ENCODE data around the gene HTT. TPM values are rescaled to one million over a fixed set of nuclear protein-coding genes. Genes with fewer than 3 reads are reported as not detected.
A peak's percentile ranks its signal among the peaks of the same experiment; 100 is the strongest.

Gene HTT
- polyA plus RNA-seq, 4 donors, result 28.6 to 41.3 (median 33.3) TPM

DNA sequence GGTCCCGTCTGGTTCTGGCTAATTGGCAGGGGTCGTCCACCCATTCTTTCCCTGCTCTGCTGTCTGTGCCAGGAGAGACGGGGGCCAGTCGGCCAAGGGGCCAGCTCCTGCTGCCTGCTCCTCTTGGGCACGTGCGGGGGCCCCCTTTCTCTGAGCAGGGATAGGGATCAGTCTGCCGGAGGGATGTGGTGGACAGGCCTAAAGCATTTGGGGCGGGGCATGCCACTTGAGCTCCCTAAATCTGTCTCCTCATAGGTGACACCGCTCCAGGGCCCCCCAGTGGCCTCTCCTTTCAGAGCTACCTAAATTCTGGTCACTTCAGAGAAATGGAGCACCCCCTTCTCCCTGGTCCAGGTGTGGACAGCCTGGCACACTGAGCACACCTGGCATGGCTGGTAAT is 170.3 kb downstream of the HTT start:
- no peak for DNase-seq (ENCODE audit: low read depth in 4 of 4, low spot score in 2 of 4)

DNA sequence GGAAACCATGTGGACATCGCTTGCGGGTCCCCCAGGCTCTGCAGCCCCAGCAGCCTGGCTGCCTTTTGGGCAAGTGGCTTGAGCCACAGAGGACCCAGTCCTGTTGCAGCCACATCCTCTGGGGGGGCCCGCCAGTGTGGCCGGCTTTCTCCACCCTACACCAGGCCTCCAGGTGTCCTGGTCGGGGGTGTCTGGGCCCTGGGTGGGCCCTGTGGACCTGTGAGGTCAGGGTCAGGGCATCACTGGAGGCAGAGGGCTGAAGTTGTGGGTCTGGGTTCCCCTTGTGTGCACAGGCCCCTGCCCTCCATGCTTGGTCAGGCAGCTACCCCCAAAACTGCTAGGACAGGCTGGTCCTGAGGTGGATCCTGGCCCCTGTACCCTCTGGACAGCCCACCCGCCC is 171.2 kb downstream of the HTT start:
- no peak for DNase-seq (ENCODE audit: low read depth in 4 of 4, low spot score in 2 of 4)

DNA sequence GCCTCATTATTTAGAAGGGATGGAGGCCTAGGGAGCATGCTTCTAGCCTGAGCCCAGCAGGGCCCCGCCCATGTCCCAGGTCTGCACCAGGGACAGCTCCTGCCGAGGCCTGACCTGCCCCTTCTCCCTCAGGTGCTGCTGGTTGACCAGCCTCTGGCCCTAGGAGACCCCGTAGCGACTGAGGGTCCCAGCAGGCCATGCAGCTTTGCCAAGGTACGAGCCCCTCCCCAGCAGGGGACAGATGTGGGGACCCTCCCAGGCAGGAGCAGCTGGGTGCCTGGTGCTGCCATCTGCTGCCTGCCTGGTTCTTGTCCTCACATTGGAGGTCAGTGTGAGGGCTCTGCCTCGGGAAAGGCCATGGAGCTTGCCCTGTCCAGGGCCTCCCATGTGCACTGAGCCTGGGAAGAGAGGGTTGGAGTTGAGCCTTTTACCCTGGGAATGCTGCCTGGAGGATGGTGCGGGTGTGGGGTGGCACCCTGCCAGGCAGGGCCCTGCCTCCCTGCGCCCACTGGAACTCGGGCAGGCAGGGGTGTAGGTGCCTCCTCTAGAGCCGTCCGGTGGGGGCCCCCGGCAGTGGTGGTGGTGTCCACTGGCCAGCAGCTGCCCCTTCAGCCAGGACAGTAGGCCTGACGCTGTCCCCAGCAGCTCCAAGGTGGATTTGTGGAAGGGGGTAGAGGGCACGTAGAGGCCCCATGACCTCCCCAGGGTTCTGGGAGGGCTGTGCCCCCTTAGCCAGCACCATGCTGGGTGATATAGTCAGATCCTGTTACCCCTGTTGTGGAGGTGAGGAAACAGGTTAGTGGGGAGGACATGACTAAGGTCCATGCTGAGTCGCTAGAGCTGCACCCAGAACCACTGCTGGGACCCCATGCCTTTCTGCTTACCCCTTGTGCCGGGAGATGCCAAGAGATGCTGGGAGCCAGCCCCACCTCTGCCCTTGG is 172.2 kb downstream of the HTT start:
- DNase-seq (ENCODE audit: low read depth in 4 of 4, low spot score in 2 of 4), result no peak

DNA sequence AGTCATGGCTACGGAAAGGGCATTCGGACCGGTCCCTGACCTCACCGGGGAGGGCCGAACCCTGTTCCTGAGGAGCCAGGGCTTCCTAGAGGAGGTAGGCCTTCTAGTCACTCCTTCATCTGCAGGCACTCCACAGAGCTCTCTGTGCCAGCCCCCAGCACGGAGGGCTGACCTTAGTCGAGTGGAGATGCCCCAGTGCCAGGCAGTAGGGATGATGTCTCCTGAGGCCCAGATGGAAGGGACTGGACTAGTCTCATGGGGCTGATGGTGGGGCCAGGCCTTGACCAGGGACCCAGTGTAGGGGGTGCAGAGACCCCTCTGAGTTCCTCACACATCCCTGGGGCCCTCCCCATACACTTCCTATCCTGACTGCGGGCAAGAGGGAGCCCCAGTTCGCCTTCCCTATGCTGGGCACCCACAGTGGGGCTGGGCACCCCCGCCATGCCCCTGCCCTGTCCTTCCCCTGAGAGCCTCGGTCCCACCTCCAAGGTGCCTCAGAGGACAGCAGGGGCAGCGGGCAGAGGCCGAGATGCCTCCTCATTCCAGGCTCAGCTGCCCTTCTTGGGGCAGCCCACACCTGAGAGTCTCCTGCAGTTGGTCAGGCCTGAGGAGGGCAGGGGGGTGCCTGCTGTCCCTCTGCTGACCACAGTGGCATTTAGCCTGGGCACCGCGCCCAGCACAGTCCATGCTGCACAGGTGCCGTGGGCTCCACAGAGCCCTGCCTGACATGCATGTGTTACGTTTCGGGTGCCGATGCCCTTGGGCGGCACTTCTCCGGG is 173.1 kb downstream of the HTT start:
- no peak for DNase-seq (ENCODE audit: low read depth in 4 of 4, low spot score in 2 of 4)

DNA sequence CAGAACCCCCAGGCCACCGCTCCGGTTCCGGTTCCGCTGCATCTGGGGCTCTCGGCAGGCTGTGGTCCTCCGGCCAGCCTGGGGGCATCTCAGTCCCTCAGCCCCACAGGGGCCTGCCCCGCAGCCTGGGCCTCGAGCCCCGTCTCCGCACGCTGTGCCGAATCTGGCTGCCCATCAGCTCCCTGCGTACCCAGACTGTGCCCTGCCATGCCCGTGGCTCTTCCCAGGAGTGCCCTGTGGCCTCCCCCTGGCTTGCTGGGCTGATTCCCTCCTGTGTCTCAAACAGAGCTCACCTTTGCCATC is 173.6 kb downstream of the HTT start:
- no peak for DNase-seq (ENCODE audit: low read depth in 4 of 4, low spot score in 2 of 4)

DNA sequence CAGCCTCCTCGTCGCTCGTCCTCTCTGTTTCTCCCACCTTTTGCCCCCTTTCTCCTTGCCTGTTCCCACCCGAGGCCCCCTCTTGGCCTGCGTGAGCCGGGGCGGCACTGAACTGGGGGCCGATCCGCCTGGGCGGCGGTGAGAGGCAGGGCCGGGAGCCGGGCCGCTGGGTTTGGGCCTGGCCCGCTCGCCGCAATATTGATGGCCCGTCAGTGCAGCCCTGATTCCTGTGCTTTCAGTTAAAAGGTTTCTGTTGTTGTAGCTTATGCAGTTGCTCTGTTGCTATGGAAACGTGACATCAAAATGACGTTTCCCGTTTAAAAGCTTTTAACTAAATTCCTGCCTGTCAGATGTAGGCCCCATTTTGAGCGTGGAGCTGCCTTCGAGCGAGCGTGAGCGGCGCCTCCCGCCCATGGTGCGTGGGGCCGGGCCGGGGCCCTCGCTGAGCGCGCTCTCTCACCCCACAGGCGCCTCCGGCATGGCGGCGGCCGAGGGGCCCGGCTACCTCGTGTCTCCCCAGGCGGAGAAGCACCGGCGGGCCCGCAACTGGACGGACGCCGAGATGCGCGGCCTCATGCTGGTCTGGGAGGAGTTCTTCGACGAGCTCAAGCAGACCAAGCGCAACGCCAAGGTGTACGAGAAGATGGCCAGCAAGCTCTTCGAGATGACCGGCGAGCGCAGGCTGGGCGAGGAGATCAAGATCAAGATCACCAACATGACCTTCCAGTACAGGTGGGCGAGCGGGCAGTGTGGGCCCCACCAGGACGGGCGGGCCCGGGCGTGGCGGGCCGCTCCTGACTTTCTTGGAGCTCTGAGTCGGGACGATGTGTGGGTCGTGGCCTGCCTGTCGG is 174.6 kb downstream of the HTT start, which contains the start of gene MSANTD1:
Gene MSANTD1, plus strand, starts transcription at position 349 of the 851 bp plus-strand sequence. Its CDS starts 64 bp downstream, at position 413.
- DNase-seq (ENCODE audit: low read depth in 4 of 4, low spot score in 2 of 4), result peak in 2 of 4 donors; percentile 50 to 59

DNA sequence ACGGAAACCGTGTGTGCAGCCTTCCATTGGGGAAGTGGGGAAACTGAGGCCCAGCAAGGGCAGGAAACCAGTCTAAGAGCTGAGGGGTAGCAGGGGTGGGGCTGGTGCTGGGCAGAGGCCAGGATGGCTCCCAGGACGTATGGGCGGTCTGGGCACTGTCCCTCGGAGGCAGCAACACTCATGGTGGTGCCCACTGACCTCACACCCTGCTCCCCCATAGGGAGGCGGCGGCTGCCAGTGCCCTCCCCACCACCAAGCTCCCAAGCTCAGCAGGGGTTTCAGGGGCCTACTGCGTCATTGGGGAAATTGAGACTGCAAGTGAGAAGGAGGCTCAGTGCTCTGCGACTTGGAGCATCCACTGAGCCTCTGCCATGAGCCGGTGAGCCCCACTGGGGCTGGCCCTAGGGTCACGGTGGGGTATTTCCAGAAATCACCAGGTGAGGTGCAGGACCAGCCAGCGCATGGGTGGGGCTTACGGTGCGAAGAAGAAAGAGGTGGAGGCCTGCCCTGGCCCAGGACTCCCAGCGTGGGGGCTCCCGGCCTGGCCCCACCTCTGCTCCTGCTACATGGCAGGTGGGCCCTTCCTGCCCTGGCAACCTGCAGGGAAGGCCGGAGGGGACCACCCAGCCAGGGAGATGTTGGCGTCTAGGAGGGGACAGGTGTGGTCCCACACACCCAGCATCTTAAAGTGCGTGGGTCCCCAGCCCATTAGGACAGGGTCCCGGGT is 175.4 kb downstream of the HTT start:
- no peak for DNase-seq (ENCODE audit: low read depth in 4 of 4, low spot score in 2 of 4)

DNA sequence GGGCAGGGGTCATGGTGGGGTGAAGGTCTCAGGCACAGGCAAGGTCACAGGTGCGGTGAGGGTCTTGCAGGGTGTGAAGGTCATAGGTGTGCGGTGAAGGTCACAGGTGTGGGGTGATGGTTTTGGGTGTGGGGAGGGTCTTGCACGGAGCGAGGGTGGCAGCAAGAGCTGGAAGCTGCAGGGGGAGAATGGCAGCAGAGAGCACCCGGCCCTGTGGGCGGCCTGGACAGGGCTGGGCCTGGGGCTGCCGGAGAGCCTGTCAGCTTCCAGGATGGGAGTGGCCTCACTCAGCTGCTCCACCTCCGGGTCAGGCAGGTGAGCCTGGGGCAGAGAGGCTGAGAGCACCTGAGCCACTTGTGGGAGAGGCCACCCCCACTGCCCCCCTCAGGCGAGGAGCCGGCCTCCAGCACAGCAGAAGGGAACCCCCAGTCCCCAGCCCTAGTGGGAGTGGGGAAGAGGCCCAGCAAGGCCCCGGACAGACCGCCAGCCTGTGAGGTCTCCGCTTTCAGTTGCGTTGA is 176.0 kb downstream of the HTT start:
- no peak for DNase-seq (ENCODE audit: low read depth in 4 of 4, low spot score in 2 of 4)

DNA sequence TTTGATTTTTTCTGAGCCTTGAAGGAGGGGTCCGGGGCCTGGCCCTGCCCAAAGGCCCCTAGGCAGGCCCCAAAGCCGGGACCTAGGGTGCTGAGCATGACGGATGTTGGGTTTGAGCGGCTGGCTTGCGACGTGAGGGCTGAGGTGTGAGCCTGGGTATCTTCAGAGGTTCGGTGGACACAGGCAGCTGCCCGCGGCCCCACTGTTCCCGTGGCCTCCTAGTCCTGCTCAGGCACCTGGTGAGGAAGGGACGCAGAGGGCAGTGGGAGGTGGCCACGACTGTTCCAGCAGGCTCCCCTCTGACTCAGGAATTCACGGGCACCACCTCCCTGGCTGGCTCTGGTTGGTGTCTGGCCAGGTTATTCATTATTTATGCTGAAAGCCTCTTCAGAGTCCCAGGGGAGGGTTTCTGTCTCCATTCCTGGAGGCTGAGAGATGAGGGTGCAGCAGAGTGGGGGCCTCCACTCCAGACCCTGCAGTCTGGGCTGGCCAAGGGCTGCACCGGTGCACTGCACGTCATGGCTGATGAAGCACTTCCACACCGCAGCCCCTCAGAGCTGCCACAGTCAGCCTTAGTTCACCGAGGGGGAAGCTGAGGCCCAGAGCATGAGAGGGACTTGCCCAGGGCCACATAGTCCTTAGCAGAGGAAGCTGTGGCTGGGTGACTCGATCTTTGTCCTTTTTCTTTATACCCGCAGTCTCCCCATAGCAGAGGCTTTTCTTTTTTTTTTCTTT is 176.6 kb downstream of the HTT start:
- DNase-seq (ENCODE audit: low read depth in 4 of 4, low spot score in 2 of 4), result no peak

DNA sequence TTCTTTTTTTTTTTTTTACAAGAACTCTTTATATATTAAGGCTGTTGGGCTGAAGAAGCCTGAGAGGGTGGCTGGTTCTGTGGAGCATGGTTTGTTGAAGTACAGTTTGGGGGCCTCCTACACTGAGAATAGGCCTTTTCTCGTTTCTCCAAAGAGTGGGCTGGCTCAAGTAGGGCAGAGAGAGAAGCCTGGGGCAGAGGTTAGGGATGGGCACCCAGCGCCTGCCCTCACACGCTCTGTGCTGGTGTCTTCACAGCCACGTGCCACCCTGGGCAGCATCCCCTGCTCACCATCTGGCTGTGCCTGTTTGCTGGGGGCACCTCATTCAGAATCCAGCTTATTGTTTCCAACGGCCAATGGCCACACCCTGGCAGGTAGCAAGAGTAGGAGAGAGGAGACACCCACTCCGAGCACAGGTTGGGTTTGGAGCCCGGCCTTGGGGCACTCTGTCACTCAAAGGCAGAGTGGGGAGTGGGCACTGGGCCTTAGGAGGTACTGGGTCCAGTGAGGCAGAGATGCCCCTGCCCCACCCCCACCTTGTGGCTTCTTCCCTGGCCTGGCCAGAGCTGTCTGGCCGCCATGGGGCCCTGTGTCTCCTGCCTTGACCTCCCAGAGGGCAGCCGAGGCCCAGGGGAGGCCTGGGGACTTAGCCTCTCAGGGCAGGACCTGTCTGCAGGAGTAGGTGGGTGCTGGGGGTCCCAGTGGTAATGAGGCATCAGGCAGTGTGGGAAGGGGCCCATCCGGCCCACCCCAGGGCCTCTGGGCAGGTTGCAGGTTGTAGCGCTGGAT is 177.4 kb downstream of the HTT start:
- DNase-seq (ENCODE audit: low read depth in 4 of 4, low spot score in 2 of 4), result no peak

DNA sequence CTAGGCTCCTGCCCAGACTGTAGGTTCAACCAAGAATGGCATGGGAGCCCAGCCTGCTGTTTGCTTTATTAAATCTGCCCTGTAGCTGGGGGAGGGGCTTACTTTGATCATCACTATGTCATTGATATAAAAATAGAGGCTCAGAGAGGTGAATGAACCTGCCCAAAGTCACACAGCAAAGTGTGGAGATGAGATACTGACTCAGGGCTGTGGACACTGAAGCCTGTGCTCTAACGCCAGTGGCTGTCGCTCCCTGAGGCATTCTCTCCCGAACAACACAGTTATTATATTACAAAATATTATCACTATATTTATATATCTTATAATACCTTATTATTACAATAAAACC is 178.0 kb downstream of the HTT start:
- no peak for DNase-seq (ENCODE audit: low read depth in 4 of 4, low spot score in 2 of 4)

DNA sequence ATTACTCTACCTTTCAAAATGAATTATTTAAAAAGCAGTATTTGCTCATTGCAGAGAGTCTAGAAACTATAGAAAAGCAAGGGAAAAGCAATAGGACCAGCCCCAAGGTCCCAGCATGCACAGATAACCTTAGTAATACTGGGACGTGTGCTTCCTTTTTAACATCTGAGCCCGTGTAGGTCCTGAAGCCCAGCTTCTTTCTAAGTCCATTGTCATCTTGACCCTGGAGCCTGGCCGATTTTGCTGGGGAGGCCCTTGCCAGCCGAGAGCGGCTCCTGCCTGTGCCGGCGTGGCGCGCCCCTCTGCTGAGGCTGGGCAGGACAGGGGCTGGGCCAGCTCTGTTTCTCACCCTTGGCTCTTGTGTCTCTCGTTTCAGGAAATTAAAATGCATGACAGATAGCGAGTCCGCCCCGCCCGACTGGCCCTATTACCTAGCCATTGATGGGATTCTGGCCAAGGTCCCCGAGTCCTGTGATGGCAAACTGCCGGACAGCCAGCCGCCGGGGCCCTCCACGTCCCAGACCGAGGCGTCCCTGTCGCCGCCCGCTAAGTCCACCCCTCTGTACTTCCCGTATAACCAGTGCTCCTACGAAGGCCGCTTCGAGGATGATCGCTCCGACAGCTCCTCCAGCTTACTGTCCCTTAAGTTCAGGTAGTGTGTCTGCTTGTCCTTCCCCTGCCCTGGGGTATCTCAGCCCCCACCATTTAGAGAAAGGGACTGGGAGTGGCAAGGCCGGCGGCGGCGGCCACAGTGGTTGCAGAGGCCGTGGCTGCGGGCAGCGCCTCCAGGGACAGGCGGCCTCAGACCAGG is 178.6 kb downstream of the HTT start:
- DNase-seq (ENCODE audit: low read depth in 4 of 4, low spot score in 2 of 4), result no peak

DNA sequence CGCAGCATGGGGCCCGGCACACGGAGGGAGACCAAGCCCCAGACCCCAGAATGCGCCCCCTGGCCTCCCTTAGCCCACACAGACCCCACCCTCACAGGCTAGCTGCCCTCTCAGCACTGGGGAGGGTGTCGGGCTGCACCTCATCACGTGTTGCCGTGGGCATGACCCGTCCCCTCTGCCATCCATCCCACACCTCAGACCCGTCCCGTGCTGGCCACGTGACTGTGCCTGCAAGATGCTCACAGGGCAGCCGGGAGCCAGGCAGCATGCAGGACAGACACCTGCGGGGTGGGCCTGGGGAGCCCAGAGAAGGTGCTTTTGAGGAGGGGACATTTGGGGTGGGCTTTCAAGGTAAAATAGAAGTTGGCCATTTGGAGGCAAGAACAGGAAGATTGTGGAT is 179.3 kb downstream of the HTT start:
- DNase-seq (ENCODE audit: low read depth in 4 of 4, low spot score in 2 of 4), result no peak

DNA sequence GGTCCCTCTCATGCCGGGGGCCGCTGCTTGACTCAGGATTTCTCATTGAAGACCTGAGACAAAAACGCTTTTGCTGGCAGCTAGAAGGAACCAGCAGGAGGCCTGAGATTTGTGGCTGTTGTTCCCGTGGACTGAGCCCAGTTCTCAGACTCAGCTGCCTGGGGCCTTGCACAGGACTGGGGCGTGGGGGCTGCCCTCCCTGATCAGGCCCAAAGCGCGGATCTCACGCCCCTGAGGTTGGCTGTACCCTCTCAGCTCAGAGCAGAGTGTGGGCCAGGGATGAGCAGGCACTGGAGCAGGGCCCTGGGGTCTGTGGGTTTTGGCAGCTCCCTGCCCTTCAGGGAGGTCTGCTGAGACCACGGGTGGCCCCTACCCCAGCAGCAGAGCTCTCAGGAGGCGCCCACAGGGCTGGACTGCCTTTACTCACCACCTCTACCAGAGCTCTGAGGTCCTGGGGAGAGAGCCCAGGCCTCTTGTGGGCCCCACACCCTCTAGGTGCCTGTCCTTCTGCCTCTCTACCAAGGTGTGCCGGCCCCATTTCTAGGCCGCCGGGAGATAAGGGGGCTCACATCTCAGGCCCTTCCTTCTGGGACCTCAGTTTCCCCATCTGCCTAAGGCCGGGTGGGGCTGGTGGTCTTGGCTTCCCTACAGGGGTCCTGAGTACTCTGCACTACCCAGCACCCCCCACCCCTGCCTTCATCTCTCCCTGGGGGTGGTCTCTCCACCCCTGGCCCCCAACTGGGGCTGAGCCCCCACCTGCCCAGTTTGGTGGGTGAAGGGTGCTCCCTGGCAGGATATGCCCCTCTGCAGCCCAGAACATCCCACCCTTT is 180.0 kb downstream of the HTT start:
- no peak for DNase-seq (ENCODE audit: low read depth in 4 of 4, low spot score in 2 of 4)

DNA sequence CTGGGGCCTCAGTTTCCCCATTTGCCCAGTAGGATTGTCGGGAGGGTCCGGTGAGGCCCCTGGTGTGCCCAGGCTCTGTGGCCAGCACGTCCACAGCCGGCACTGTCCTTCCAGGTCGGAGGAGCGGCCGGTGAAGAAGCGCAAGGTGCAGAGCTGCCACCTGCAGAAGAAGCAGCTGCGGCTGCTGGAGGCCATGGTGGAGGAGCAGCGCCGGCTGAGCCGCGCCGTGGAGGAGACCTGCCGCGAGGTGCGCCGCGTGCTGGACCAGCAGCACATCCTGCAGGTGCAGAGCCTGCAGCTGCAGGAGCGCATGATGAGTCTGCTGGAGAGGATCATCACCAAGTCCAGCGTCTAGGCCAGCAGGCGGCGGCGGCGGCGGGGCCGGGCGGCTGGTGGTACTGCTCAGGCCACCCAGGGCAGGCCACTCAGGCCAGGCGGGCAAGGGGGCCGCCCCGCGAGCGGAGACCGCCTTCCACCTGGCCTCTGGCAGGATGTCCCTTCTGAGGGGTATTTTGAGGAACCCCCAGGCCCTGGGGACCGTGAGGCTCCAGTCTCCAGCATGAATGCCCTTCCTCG is 181.2 kb downstream of the HTT start:
- DNase-seq (ENCODE audit: low read depth in 4 of 4, low spot score in 2 of 4), result no peak

DNA sequence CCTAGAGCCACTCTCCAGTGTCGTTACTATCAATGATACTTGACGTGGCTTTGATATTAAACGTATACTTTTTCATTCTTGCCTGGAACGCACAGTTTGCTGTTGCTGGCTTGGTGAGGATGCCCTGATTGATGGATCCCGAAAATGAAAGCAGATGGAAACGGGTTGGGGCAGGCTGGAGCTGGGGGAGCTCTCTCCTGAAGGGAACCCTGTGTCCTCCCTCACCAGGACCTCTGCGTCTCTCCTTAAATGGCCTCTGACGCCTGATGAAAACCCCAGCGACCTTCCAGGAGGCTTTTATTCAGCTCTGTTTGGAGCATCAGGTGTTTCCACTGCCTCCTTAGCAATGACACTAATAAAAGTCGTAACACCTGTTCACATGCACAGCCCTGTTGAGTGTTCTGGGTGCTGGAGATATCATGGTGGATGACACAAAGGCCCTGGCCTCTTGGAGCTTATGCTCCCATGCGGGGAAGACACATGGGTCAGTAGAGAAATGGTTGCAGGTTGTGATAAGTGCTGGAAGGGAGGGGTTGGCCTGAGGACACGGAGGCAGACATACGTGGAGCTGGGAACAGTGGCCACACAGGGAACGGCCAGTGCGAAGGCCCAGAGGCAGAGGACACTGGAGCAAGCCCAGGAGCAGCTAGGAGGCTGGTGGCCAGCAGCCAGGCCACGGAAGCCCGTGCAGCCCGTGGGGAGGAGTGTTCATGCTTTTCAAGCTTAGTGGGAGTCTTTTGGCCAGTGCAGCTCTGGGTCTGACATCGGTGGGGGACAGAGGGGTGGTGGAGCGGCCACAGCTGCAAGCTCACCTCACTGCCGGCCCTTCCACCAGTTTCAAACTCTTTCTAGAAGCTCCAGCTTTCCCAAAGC is 182.0 kb downstream of the HTT start:
- no peak for DNase-seq (ENCODE audit: low read depth in 4 of 4, low spot score in 2 of 4)
